GM12878 (cell line): ENCODE data around the gene ADAP1. TPM values are rescaled to one million over a fixed set of nuclear protein-coding genes. Genes with fewer than 3 reads are reported as not detected.
A peak's percentile ranks its signal among the peaks of the same experiment; 100 is the strongest.

Source experiments
- ATAC-seq: fragments of 200-7000 bp; cut with Tn5 transposase; 3 replicates; pipeline ENCODE4 v1.9.1; 2020; ENCODE audit warnings: mild to moderate bottlenecking, moderate library complexity
- BruUV-seq: library from RNA; stranded (reverse); fragments of 400-500 nt; replicated peaks from 2 replicates; lab custom pipeline; 2021; lab: Mats Ljungman, UMichigan
- CTCF ChIA-PET: fragments of 300-600 bp; sonication (Branson Sonifier 250); formaldehyde crosslinking; extraction: SDS; loops from one replicate; lab custom pipeline; 2021; ENCODE audit warnings: inconsistent platforms; lab: Yijun Ruan, JAX
- POLR2A ChIA-PET: fragments of 350-600 bp; formaldehyde crosslinking; extraction: SDS; loops from one replicate; lab custom pipeline; 2021; ENCODE audit warnings: inconsistent platforms; lab: Charles Lee
- RAD21 ChIA-PET: fragments of 300-600 bp; sonication (Branson Sonifier 250); formaldehyde crosslinking; loops from one replicate; lab custom pipeline; 2023; ENCODE audit warnings: antibody characterized with exemption; ENCODE audit not compliant: unreplicated experiment; lab: Charles Lee
- SMC1A ChIA-PET: fragments of 300-600 bp; sonication (Branson Sonifier 250); formaldehyde crosslinking; loops from one replicate; lab custom pipeline; 2023; ENCODE audit not compliant: unreplicated experiment, uncharacterized antibody; lab: Charles Lee
- DNase-seq: peaks from one replicate; pipeline ENCODE4 v3.0.0-alpha.2; 2011; ENCODE audit warnings: low read depth, low spot score
- FAIRE-seq: peaks from 3 replicates; lab custom pipeline; 2011; peaks lifted over from hg19 to GRCh38; lab: Jason Lieb, UNC
- H2AFZ ChIP-seq: 2 replicates; pipeline ENCODE4 v1.6.0; 2011; ENCODE audit warnings: low read depth, low read length, control low read depth; ENCODE audit not compliant: control insufficient read depth
- H3K27ac ChIP-seq: 2 replicates; pipeline ENCODE4 v1.5.1; 2011; ENCODE audit warnings: control low read depth; ENCODE audit not compliant: control insufficient read depth, insufficient read depth
- H3K27me3 ChIP-seq, 2 experiments: replicated peaks in 1 of 2; 2 replicates each; pipeline versions ENCODE4 v1.6.0 to v1.6.1; 2011; ENCODE audit warnings: low read length in 1 of 2; ENCODE audit not compliant: control insufficient read depth in 2 of 2, insufficient read depth in 2 of 2
- H3K36me3 ChIP-seq, 2 experiments: 2 replicates each; pipeline ENCODE4 v1.5.1; 2011; ENCODE audit warnings: low read length in 1 of 2; ENCODE audit not compliant: control insufficient read depth in 2 of 2, insufficient read depth in 2 of 2
- H3K4me1 ChIP-seq: 2 replicates; pipeline ENCODE4 v1.6.1; 2011; ENCODE audit warnings: mild to moderate bottlenecking, low read length, moderate library complexity, mixed read lengths; ENCODE audit not compliant: control insufficient read depth, insufficient read depth
- H3K4me2 ChIP-seq: 2 replicates; pipeline ENCODE4 v1.6.0; 2011; ENCODE audit warnings: control low read depth; ENCODE audit not compliant: control insufficient read depth, insufficient read depth
- H3K4me3 ChIP-seq: fragments of 200-600 bp; sonication (generic); 2 replicates; pipeline ENCODE4 v1.5.1; 2016
- H3K79me2 ChIP-seq: 2 replicates; pipeline ENCODE4 v1.6.0; 2011; ENCODE audit warnings: low read length; ENCODE audit not compliant: control insufficient read depth, insufficient read depth
- H3K9ac ChIP-seq: 2 replicates; pipeline ENCODE4 v1.8.0; 2011; ENCODE audit warnings: low read length, control low read depth, mixed read lengths; ENCODE audit not compliant: control insufficient read depth, insufficient read depth
- H3K9me3 ChIP-seq: replicated peaks from 3 replicates; pipeline ENCODE4 v1.5.1; 2011; ENCODE audit warnings: mild to moderate bottlenecking, low read length; ENCODE audit not compliant: control insufficient read depth, insufficient read depth
- H4K20me1 ChIP-seq: 2 replicates; pipeline ENCODE4 v1.6.0; 2011; ENCODE audit not compliant: control insufficient read depth, insufficient read depth
- BCL3 ChIP-seq: IDR thresholded peaks from 2 replicates; pipeline ENCODE4 v1.6.1; 2011; ENCODE audit warnings: borderline replicate concordance, low read depth, mild to moderate bottlenecking, moderate library complexity, low read length; ENCODE audit not compliant: insufficient read depth, poor library complexity, severe bottlenecking
- BHLHE40 ChIP-seq, 2 experiments: fragments of 450-650 bp in 1 of 2; IDR thresholded peaks; 2 replicates each; pipeline ENCODE4 v1.6.1; 2011 to 2017; ENCODE audit warnings: low read depth in 2 of 2, borderline replicate concordance in 1 of 2, improper control_type of control experiment in 1 of 2, low read length in 1 of 2, mild to moderate bottlenecking in 1 of 2
- CBX3 ChIP-seq: fragments of 200-600 bp; sonication (generic); IDR thresholded peaks from 2 replicates; pipeline ENCODE4 v1.6.1; 2016; ENCODE audit warnings: low read depth, borderline replicate concordance
- CBX5 ChIP-seq: sonication (generic); IDR thresholded peaks from 2 replicates; pipeline ENCODE4 v1.6.1; 2016; ENCODE audit warnings: low read depth, moderate library complexity, mild to moderate bottlenecking, inconsistent platforms
- CHD4 ChIP-seq: fragments of 200-600 bp; sonication (generic); IDR thresholded peaks from 2 replicates; pipeline ENCODE4 v1.6.1; 2016; ENCODE audit warnings: mild to moderate bottlenecking
- ETV6 ChIP-seq, 2 experiments: fragments of 450-650 bp in 1 of 2; IDR thresholded peaks in 1 of 2; conservative IDR thresholded peaks in 1 of 2; 2 replicates each; pipeline ENCODE4 v1.6.1; 2014; ENCODE audit warnings: antibody characterized with exemption in 1 of 2, borderline replicate concordance in 1 of 2, low read depth in 1 of 2, mild to moderate bottlenecking in 1 of 2, moderate library complexity in 1 of 2
- EZH2 ChIP-seq: IDR thresholded peaks from 2 replicates; pipeline ENCODE4 v1.6.1; 2012; ENCODE audit warnings: low read depth, mild to moderate bottlenecking, control low read depth, inconsistent platforms, low read length, borderline replicate concordance; ENCODE audit not compliant: control insufficient read depth
- IKZF2 ChIP-seq, 2 experiments: fragments of 450-650 bp; IDR thresholded peaks; 2 replicates each; pipeline ENCODE4 v1.6.1; 2017; ENCODE audit warnings: mild to moderate bottlenecking in 2 of 2, moderate library complexity in 2 of 2
- SIX5 ChIP-seq: IDR thresholded peaks from 2 replicates; pipeline ENCODE4 v1.6.1; 2011; ENCODE audit warnings: mild to moderate bottlenecking, low read depth, low read length, moderate library complexity; ENCODE audit not compliant: severe bottlenecking
- SKIL ChIP-seq: fragments of 450-650 bp; IDR thresholded peaks from 2 replicates; pipeline ENCODE4 v1.6.1; 2017; ENCODE audit warnings: mild to moderate bottlenecking, low read depth, inconsistent platforms; ENCODE audit not compliant: poor library complexity, severe bottlenecking
- YY1 ChIP-seq: IDR thresholded peaks from 2 replicates; pipeline ENCODE4 v1.6.1; 2011; ENCODE audit warnings: low read depth, mild to moderate bottlenecking, low read length
- WGBS: methylation state at CpG from one replicate; pipeline ENCODE4 v1.1.6; 2016; ENCODE audit warnings: low lambda C conversion rate; ENCODE audit not compliant: insufficient replicate concordance, insufficient coverage; ENCODE audit errors: missing lambda C conversion rate; 5-methylcytosine and 5-hydroxymethylcytosine counted together
- in situ Hi-C: fragments of 300-500 bp; cut with MboI; formaldehyde crosslinking; loops from 9 replicates; pipeline ENCODE4 v1.14.3; 2018; ENCODE audit warnings: mixed read lengths
- intact Hi-C: fragments of 100-400 bp; cut with micrococcal nuclease; formaldehyde crosslinking; loops from one replicate; pipeline ENCODE4 v1.14.2; 2022; ENCODE audit not compliant: unreplicated experiment
- polyA plus RNA-seq, 11 experiments: library from polyadenylated mRNA; depleted of rRNA in 4 of 11; unstranded in 6 of 11; stranded (reverse) in 5 of 11; fragments of >200 nt; fragmentation: Nextera tagmentation in 4 of 11; fragmentation: Illumina TruSeq in 1 of 11; extraction: Ambion mirVana in 4 of 11; extraction: Trizol in 1 of 11; gene quantifications; 1 replicate in 1 of 11; 2 replicates in 10 of 11; pipeline versions ENCODE4 v1.2.1 to v1.2.3, GENCODE V29; 2011 to 2016; ENCODE audit warnings: inconsistent platforms in 2 of 11, missing spikeins in 2 of 11, low read depth in 1 of 11
- total RNA-seq, 4 experiments: library from RNA; depleted of rRNA in 3 of 4; stranded (reverse); fragments of >200 nt in 3 of 4; fragmentation: Illumina TruSeq in 1 of 4; extraction: Trizol in 1 of 4; gene quantifications; 2 replicates each; pipeline versions ENCODE4 v1.2.1 to v1.2.3, GENCODE V29; 2013 to 2021
- TF ChIP-seq, protein P1 (sequence below): fragments of 450-650 bp; IDR thresholded peaks from 2 replicates; pipeline ENCODE4 v1.6.1; 2016; ENCODE audit warnings: mild to moderate bottlenecking
- TF ChIP-seq, protein P2 (sequence below), 3 experiments: IDR thresholded peaks in 2 of 3; conservative IDR thresholded peaks in 1 of 3; 2 replicates each; pipeline ENCODE4 v1.5.1; 2011; ENCODE audit warnings: low read depth in 3 of 3, low read length in 3 of 3, mild to moderate bottlenecking in 3 of 3, control low read depth in 2 of 3, moderate library complexity in 2 of 3, inconsistent platforms in 1 of 3, mixed read lengths in 1 of 3; ENCODE audit not compliant: control insufficient read depth in 2 of 3, insufficient read depth in 1 of 3; ENCODE audit errors: extremely low read depth in 1 of 3

Gene ADAP1
- total and polyA plus RNA-seq, 10 of the 15 experiments (the other 5 are each of a cell fraction or from before 2014, with no cell fraction given), result 0.22 to 44.2 (median 22.0) TPM; not detected in 1

DNA sequence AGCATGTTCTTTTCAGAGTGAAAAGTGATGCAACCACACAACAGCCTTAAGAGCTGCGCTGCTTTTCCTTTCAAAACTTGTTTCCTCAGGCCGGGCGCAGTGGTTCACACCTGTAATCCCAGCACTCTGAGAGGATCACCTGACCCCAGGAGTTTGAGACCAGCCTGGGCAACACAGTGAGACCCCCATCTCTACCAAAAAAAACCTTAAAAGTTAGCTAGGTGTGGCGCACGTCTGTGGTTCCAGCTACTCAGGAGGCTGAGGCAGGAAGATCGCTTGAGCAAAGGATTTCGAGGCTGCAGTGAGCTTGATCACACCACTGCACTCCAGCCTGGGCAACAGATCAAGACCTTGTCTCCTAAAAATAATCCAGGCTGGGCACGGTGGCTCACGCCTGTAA, 18.8 kb upstream of the ADAP1 start (continued):
- TF ChIP-seq SKIL, result no peak
- TF ChIP-seq CHD4, result no peak
- TF ChIP-seq, all 136 proteins: peak for 0

- SMC1A ChIA-PET, result interaction anchor here (0.9 to 4.2 kb wide), 13 partner anchors 13 to 203 kb away, joined by 3 to 22 read pairs (median 5); partner anchors contain the start of gene ADAP1
- peak overlapping the region; percentile 53 for H3K4me2 ChIP-seq
- BruUV-seq, result TSS peak; percentile 59
- CTCF ChIA-PET, result interaction anchor here (0.7 to 7.3 kb wide), 12 partner anchors 12 to 204 kb away, joined by 3 to 78 read pairs (median 3); no protein-coding TSS in a partner anchor
- WGBS, result 78% methylated on average over 10 of the region's 10 CpGs
- ATAC-seq (no peak), DNase-seq (no peak), FAIRE-seq (peak; percentile 68)
- H3K27me3 ChIP-seq, result no peaks in the 10 kb centered on the region
- intact Hi-C loops, result no loop called here
- H3K79me2 ChIP-seq, result peaks cover 42% of the 10 kb centered on the region
- no peak overlapping the region for H2AFZ ChIP-seq
- RAD21 ChIA-PET, result interaction anchor here (0.9 to 4.6 kb wide), 7 partner anchors 10 to 171 kb away, joined by 3 to 35 read pairs (median 7); partner anchors contain the start of gene CYP2W1
- no peak overlapping the region for H3K27ac ChIP-seq
- H3K4me3 ChIP-seq, result peak overlapping the region; percentile 78; the same call in 1 of the 2 replicates
- H3K9me3 ChIP-seq, result no peaks in the 10 kb centered on the region
- no peaks in the 10 kb centered on the region for H3K4me1 ChIP-seq
- in situ Hi-C loops, result no loop called here
- POLR2A ChIA-PET, result interaction anchor here (0.6 to 1.6 kb wide), 4 partner anchors 20 to 102 kb away, joined by 3 to 4 read pairs (median 3); no protein-coding TSS in a partner anchor
- peaks cover 3% of the 10 kb centered on the region; the same call in 1 of the 2 replicates for H4K20me1 ChIP-seq
- peaks cover 20 to 37% of the 10 kb centered on the region in 2 experiments for H3K36me3 ChIP-seq
- H3K9ac ChIP-seq, result no peak overlapping the region
- TF ChIP-seq CBX5, result no peak
- no peak for TF ChIP-seq ETV6 (conservative IDR thresholded peaks at IDR 0.05 in 1 of 2, IDR thresholded peaks at IDR 0.05 in 1 of 2; ENCODE audit: borderline replicate concordance in 1 of 2, low read depth in 1 of 2)
- TF ChIP-seq BHLHE40 (IDR thresholded peaks at IDR 0.05; ENCODE audit: borderline replicate concordance in 1 of 2, low read depth in 2 of 2, low read length in 1 of 2), result no peak
- TF ChIP-seq CBX3, result no peak
- no peak for TF ChIP-seq YY1
- TF ChIP-seq, protein P1, sequence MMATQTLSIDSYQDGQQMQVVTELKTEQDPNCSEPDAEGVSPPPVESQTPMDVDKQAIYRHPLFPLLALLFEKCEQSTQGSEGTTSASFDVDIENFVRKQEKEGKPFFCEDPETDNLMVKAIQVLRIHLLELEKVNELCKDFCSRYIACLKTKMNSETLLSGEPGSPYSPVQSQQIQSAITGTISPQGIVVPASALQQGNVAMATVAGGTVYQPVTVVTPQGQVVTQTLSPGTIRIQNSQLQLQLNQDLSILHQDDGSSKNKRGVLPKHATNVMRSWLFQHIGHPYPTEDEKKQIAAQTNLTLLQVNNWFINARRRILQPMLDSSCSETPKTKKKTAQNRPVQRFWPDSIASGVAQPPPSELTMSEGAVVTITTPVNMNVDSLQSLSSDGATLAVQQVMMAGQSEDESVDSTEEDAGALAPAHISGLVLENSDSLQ, result no peak
- no peak for TF ChIP-seq IKZF2 (IDR thresholded peaks at IDR 0.05)
- TF ChIP-seq EZH2, result no peak
- no peak for TF ChIP-seq BCL3
- TF ChIP-seq, protein P2, sequence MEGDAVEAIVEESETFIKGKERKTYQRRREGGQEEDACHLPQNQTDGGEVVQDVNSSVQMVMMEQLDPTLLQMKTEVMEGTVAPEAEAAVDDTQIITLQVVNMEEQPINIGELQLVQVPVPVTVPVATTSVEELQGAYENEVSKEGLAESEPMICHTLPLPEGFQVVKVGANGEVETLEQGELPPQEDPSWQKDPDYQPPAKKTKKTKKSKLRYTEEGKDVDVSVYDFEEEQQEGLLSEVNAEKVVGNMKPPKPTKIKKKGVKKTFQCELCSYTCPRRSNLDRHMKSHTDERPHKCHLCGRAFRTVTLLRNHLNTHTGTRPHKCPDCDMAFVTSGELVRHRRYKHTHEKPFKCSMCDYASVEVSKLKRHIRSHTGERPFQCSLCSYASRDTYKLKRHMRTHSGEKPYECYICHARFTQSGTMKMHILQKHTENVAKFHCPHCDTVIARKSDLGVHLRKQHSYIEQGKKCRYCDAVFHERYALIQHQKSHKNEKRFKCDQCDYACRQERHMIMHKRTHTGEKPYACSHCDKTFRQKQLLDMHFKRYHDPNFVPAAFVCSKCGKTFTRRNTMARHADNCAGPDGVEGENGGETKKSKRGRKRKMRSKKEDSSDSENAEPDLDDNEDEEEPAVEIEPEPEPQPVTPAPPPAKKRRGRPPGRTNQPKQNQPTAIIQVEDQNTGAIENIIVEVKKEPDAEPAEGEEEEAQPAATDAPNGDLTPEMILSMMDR (IDR thresholded peaks at IDR 0.05 in 2 of 3, conservative IDR thresholded peaks at IDR 0.05 in 1 of 3; ENCODE audit: control insufficient read depth in 2 of 3, extremely low read depth in 1 of 3, insufficient read depth in 1 of 3, low read depth in 3 of 3, low read length in 3 of 3), result no peak
- TF ChIP-seq SIX5, result no peak
Measured at GRCh38 chr7:972676-973309, 18.3 kb upstream of the ADAP1 start.
